GM19438 (cell line): ENCODE results near the gene MTMR3.
"Not testable (repeated sequence)": the region's sequence is repeated elsewhere in the genome, so short reads cannot be mapped to it uniquely, and the experiment has no call there.

Experiments used
- ATAC-seq: cut with Tn5 transposase; IDR thresholded peaks from one replicate; pipeline ENCODE4 v1.9.1; 2021; ENCODE audit warnings: low read depth; ENCODE audit not compliant: unreplicated experiment

The MTMR3 gene

DNA sequence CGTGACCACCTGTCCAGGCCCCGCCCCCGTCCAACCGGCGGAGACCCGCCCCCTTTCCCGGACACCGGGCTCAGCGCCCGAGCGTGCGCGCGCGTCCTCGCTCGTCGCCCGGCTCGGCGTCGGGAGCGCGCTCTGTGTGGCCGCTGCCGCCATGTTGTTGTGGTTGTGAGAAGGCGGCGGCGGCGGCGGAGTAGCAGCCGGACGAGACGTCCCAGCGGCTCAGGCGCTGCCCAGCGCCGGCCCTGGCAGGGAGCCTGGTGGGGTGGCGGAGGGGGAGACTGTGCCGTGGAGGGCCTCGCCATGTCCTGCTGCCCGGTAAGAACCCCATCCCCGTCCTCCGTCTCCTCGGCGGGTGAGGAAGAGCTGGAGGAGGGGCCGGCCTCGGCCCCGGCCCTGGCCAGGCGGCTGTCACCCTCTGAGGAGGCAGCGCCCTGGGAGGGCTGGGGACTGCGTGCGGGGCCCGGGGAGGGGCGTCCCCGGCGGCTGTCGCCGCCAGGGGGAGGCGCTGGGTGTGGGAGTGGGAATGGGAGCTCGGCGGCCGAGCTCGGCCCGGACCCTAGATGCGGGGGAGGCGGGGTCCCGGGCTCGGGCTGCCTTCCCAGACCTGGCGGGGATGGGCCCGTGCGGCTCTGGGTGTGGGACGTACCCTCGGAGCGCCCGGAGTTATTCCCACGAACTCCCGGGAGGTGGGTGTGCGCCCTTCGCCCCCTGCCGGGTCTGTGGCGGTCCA, at the start of gene MTMR3:
MTMR3 (plus strand) TSS at position 130 of the 730 bp plus-strand sequence. CDS start 87,886 bp downstream, outside the sequence.
- peak; percentile 78 for ATAC-seq

GRCh38 chr22:29833392-29833965, 49.5 kb upstream of the MTMR3 start:
- ATAC-seq, result no peak

DNA sequence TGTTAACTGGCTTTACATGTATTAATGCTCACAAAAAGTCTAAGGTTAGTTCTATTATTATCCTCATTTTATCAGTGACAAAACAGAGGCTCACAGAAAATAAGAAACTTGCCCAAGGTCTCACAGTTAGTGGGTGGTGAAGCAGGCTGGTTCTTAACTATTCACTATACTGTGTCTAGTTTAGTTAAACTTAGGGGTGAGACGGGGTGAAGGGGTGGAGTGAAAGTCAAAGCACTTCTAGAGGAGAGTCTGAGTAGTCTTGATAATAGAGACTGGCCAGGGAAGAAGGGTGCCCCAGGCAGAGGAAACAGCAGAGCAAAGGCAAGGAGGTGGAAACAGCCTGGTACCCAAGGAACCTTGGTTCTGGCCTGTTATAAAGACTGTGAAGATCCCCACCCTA, 48.9 kb upstream of the MTMR3 start:
- no peak for ATAC-seq

- ATAC-seq, result not testable (repeated sequence)
Measured at GRCh38 chr22:29836791-29837370, 46.1 kb upstream of the MTMR3 start.

GRCh38 chr22:29837741-29838598, 45.0 kb upstream of the MTMR3 start, which contains the start of gene ASCC2:
Gene ASCC2 (minus strand): TSS chr22:29838274. CDS start chr22:29832325, 5,949 bp downstream.
- peak; percentile 91 for ATAC-seq

DNA sequence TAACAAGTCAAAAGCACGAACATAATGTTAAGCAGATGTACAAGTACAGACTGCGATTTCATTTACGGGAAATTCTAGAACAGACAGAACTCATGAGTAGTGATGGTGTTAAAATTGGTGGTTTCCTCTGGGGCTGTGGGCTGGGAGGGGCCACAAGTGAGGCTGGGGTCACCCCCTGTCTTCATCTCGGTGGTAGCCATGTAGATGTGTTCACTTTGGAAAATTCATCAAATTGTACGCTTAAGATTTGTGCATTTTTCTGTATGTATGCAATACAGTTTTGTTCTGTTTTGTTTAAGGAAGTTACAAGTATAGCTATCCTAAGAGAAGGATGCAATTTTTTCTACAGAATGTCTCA, 44.4 kb upstream of the MTMR3 start:
- no peak for ATAC-seq

DNA sequence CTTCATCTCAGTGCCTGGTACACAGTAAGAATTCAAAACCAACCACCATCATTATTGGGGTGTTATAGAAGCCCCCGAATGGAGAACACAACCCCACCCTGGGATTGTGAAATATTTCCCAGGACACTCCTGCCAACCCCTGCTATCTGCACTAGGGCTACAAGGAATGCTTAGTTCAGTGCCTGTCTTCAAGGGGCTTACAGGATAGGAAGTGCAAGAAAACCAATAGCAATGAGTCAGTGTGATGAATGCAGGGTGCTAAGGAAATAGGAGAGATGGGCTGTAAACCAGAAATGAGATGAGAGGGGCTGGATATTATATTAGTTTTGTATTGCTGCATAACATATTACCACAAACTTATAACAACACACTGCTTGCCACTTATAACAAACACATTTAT, 43.9 kb upstream of the MTMR3 start:
- ATAC-seq, result no peak

- ATAC-seq, result no peak
Measured at GRCh38 chr22:29840498-29840897, 42.5 kb upstream of the MTMR3 start.

DNA sequence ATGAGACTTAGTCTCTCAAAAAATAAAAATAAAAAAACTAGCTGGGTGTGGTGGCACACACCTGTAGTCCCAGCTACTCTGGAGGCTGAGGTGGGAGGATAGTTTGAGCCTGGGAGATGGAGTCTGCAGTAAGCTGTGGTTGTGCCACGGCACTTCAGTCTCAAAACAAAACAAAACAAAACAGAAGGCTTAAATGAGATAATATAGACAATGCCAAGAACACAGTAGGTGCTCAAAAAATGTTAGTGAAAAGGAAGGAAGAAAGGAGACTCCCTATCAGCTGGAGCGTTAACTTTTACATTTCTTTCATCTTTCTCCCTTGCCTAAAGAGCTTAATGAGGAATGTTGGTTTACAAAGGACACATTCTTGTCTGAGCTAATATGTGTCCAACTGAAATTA, 40.8 kb upstream of the MTMR3 start:
- ATAC-seq, result no peak

GRCh38 chr22:29842740-29843139, 40.2 kb upstream of the MTMR3 start:
- ATAC-seq, result no peak

GRCh38 chr22:29846290-29846689, 36.7 kb upstream of the MTMR3 start:
- ATAC-seq, result no peak

DNA sequence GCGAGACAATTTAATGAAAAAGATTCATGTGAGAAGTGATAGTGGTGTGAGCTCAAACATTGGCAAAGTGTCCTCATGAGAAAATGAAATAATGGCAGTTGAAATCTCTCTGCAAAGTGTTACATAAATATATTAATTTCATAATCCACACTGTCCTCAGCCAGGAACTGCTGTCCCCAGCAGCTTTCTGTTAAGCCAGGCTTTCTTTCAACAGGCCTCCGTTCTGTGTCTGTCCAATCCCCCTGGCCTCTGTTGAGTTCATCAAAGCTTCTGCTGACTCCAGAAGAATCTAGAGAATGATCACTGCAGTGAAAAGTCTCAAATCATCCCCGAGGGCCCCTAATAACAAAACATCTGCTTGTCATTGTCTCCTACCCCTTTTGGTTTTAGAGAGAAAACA, 34.9 kb upstream of the MTMR3 start:
- ATAC-seq, result no peak

DNA sequence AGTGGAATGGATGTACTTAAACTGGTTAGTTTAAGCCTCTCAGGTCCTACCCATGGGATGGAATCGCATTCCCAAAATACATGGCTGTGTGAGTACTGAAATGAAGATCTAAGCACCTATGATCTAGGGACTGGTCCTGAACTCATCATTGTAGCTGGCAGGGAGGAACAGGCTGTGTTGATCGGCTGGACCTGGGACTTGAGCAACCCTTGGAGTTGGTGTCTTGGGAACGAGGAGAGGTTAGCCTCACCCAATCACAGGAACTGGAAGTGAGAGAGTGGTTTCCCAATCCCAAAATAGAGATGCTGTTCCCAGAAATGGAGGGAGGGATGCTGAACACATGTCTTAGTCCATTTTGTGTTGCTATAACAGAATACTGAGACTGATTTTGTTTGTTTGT, 28.5 kb upstream of the MTMR3 start:
- no peak for ATAC-seq

GRCh38 chr22:29855611-29856181, 27.3 kb upstream of the MTMR3 start:
- no peak for ATAC-seq

GRCh38 chr22:29856496-29856895, 26.5 kb upstream of the MTMR3 start:
- no peak for ATAC-seq

GRCh38 chr22:29859030-29859429, 23.9 kb upstream of the MTMR3 start:
- ATAC-seq, result not testable (repeated sequence)

DNA sequence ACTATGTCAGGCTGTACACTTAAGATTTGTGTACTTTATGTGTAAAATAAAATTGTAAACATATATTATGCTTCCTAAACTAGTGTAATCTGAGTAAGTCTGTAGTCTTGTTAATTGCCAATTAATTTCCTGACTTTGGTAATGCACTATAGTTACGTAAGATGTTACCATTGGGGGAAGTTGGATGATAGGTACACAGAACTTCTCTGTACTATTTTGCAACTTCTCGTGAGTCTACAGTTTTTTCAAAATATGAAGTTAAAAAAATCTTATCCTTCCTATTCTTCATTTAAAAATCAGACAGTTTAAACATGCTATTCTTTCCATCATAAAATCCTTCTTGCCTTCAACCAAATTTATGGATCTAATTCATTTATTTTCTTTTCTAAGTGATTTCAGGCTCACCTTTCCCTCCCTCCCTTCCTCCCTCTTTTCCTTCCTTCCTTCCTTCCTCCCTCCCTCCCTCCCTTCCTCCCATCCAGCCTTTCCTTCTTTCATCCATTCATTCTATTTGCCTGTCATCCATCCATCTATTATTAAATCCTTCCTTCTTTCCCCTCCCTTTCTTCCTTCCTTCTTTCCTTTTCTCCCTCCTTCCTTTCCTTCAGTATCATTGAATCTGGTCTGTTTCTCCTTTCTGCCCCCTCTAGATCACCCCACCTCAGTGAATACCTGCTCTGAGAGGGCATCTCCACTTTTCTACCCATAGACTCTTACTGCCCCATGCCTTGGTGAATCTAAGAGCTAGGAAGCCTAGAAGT, 22.8 kb upstream of the MTMR3 start:
- ATAC-seq, result no peak

GRCh38 chr22:29861672-29862297, 21.2 kb upstream of the MTMR3 start:
- ATAC-seq, result no peak

- not testable (repeated sequence) for ATAC-seq
Measured at GRCh38 chr22:29865572-29865971, 17.4 kb upstream of the MTMR3 start.

DNA sequence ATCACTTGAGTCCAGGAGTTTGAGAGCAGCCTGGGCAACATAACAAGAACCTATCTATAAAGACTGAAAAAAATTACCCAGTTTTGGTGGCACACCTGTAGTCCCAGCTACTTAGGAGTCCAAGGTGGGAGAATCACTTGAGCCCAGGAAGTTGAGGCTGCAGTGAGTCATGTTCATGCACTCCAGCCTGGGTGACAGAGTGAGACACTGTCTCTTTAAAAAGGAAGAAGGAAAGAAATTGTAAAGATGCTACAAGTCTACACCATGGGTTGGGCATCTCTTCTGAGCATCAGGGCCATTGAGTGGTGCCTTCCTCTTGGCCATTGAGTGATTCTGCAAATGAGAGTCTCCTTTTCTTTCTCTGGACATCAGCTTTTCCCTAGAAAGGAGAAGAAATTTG, 15.7 kb upstream of the MTMR3 start:
- no peak for ATAC-seq
